ENCODE data around the gene ADAM15.
A peak's percentile ranks its signal among the peaks of the same experiment; 100 is the strongest.

The ADAM15 gene

GRCh38 chr1:155015527-155016230 is 35.4 kb upstream of the ADAM15 start:
- TF ChIP-seq CTCF (IDR thresholded peaks at IDR 0.05; ENCODE audit: low read depth, low read length) (no peak), EZH2phosphoT487 (IDR thresholded peaks at IDR 0.05; ENCODE audit: low read depth) (no peak)
- no peaks in the 10 kb centered on the region for H3K79me2 ChIP-seq (ENCODE audit: low read length)
- peak overlapping the region; percentile 75 for H3K27ac ChIP-seq (ENCODE audit: low read length)
- no peak overlapping the region for H3K4me3 ChIP-seq (ENCODE audit: low read length)
- H3K9me3 ChIP-seq (ENCODE audit: insufficient read depth, low read length), result no peaks in the 10 kb centered on the region
- H3K4me1 ChIP-seq (ENCODE audit: low read length), result peaks cover 30% of the 10 kb centered on the region
- no peak overlapping the region for H3K9ac ChIP-seq (ENCODE audit: low read length)
- H2AFZ ChIP-seq (ENCODE audit: low read depth, low read length), result no peak overlapping the region
- no peak overlapping the region for H3K4me2 ChIP-seq (ENCODE audit: low read length)
- H3K36me3 ChIP-seq (replicated peaks; ENCODE audit: low read depth, low read length), result peaks cover 29% of the 10 kb centered on the region
- H4K20me1 ChIP-seq (ENCODE audit: insufficient read depth, low read length), result peaks cover 33% of the 10 kb centered on the region
- H3K27me3 ChIP-seq (ENCODE audit: low read depth, low read length), result no peaks in the 10 kb centered on the region

GRCh38 chr1:155016231-155016831 is 34.8 kb upstream of the ADAM15 start:
- TF ChIP-seq CTCF (IDR thresholded peaks at IDR 0.05; ENCODE audit: low read depth, low read length) (no peak), EZH2phosphoT487 (IDR thresholded peaks at IDR 0.05; ENCODE audit: low read depth) (no peak)
- Histone ChIP-seq H3K9ac (ENCODE audit: low read length) (peak overlapping the region; percentile 77; the same call in 1 of the 2 replicates), H3K27ac (ENCODE audit: low read length) (peak overlapping the region; percentile 75), H3K27me3 (ENCODE audit: low read depth, low read length) (no peaks in the 10 kb centered on the region), H3K4me1 (ENCODE audit: low read length) (peaks cover 30% of the 10 kb centered on the region), H3K4me2 (ENCODE audit: low read length) (peak overlapping the region; percentile 79), H3K36me3 (replicated peaks; ENCODE audit: low read depth, low read length) (peaks cover 29% of the 10 kb centered on the region), H4K20me1 (ENCODE audit: insufficient read depth, low read length) (peaks cover 26% of the 10 kb centered on the region), H2AFZ (ENCODE audit: low read depth, low read length) (no peak overlapping the region), H3K4me3 (ENCODE audit: low read length) (peak overlapping the region; percentile 74; the same call in 1 of the 2 replicates), H3K79me2 (ENCODE audit: low read length) (no peaks in the 10 kb centered on the region), H3K9me3 (ENCODE audit: insufficient read depth, low read length) (no peaks in the 10 kb centered on the region)

DNA sequence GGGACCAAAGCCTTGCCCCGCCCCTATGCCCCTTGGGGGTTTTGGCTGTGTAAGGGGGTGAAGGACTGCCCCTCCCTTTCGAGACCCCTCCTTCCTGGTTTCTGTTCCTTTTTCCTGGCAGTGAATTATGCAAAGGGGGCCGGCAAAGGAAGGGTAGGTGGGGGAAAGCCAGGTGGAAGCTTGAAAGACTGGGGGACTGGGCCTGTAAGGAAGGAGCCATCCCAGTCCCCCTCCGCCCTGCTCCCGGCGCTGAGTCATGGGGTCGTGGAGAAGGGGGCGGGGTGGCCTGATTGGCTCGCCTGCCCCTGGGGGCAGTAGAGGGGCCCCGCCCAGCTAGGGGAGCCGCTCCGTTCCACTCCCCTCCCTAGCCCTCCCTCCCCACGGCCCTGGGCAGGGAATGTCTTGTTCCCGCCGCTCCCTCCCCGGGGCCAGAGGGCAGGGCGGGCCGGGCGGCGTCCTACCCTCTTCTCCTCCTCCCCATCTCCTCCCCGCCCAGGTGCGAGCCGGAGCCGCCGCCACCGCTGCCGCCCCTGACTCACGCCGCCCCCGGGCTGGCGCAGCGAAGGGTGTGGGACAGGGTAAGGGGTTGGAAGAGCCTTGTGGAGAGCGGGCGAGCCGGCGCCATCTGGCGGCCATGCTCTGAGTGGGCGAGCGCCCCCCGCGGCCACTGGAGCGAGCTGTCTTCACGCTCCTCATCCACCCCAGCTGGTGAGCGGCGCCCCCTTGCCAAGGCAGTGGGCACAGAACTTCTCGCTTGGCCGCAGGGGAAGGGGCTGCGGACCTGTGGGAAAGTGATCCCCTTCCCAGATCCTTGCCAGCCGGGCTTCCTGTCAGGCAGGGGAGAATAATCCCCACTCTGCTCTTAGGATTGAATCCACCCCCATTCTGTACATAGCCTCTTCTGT is 33.8 kb upstream of the ADAM15 start:
- no peak for TF ChIP-seq EZH2phosphoT487 (IDR thresholded peaks at IDR 0.05; ENCODE audit: low read depth)
- peak; percentile 100 for TF ChIP-seq CTCF (IDR thresholded peaks at IDR 0.05; ENCODE audit: low read depth, low read length)
- Histone ChIP-seq H3K27me3 (ENCODE audit: low read depth, low read length) (no peaks in the 10 kb centered on the region), H3K4me3 (ENCODE audit: low read length) (peak overlapping the region; percentile 74), H3K36me3 (replicated peaks; ENCODE audit: low read depth, low read length) (peaks cover 28% of the 10 kb centered on the region), H2AFZ (ENCODE audit: low read depth, low read length) (no peak overlapping the region), H3K4me1 (ENCODE audit: low read length) (peaks cover 30% of the 10 kb centered on the region), H3K79me2 (ENCODE audit: low read length) (no peaks in the 10 kb centered on the region), H3K27ac (ENCODE audit: low read length) (peak overlapping the region; percentile 75), H4K20me1 (ENCODE audit: insufficient read depth, low read length) (peaks cover 24% of the 10 kb centered on the region), H3K9ac (ENCODE audit: low read length) (peak overlapping the region; percentile 77), H3K4me2 (ENCODE audit: low read length) (peak overlapping the region; percentile 79), H3K9me3 (ENCODE audit: insufficient read depth, low read length) (no peaks in the 10 kb centered on the region)

DNA sequence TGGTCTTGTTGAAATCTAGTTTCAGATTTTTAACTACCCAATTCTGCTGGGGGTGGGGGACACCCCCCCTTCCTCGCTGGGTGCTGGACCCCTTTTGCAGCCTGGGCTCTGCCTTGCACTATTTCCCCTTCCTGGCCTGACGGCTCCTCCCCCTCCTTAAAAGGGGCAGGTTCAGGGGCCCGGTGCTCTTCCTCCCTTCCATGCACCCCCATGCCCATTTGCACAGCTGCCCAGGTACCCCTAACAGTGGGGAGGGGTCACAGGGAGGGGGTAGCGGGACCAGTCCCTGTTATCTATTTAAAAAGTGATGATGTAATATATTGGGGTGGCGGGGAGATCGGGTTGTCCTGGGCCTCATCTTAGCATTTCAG is 33.2 kb upstream of the ADAM15 start:
- peaks cover 26% of the 10 kb centered on the region for H3K36me3 ChIP-seq (replicated peaks; ENCODE audit: low read depth, low read length)
- peak overlapping the region; percentile 74 for H3K4me3 ChIP-seq (ENCODE audit: low read length)
- no peak overlapping the region for H2AFZ ChIP-seq (ENCODE audit: low read depth, low read length)
- H4K20me1 ChIP-seq (ENCODE audit: insufficient read depth, low read length), result peaks cover 17% of the 10 kb centered on the region
- no peak for TF ChIP-seq CTCF (IDR thresholded peaks at IDR 0.05; ENCODE audit: low read depth, low read length)
- no peak for TF ChIP-seq EZH2phosphoT487 (IDR thresholded peaks at IDR 0.05; ENCODE audit: low read depth)
- peak overlapping the region; percentile 77 for H3K9ac ChIP-seq (ENCODE audit: low read length)
- H3K27ac ChIP-seq (ENCODE audit: low read length), result peak overlapping the region; percentile 75
- peak overlapping the region; percentile 79 for H3K4me2 ChIP-seq (ENCODE audit: low read length)
- peaks cover 30% of the 10 kb centered on the region for H3K4me1 ChIP-seq (ENCODE audit: low read length)
- H3K79me2 ChIP-seq (ENCODE audit: low read length), result no peaks in the 10 kb centered on the region
- H3K9me3 ChIP-seq (ENCODE audit: insufficient read depth, low read length), result no peaks in the 10 kb centered on the region
- no peaks in the 10 kb centered on the region for H3K27me3 ChIP-seq (ENCODE audit: low read depth, low read length)
